Gastrocnemius medialis (tissue), 4 donors: ENCODE data around the gene EFNA5.

ENCODE experiments used
- CTCF ChIP-seq, 5 experiments: fragments of 450-650 bp in 3 of 5; fragments of 200-600 bp in 2 of 5; sonication (generic) in 2 of 5; IDR thresholded peaks in 4 of 5; conservative IDR thresholded peaks in 1 of 5; 1 replicate in 4 of 5; 2 replicates in 1 of 5; pipeline ENCODE4 v1.5.1; 2016 to 2019; ENCODE audit warnings: antibody characterized with exemption in 5 of 5, mild to moderate bottlenecking in 3 of 5, moderate library complexity in 3 of 5
- POLR2A ChIP-seq, 2 donors: fragments of 450-650 bp; IDR thresholded peaks; one replicate each; pipeline ENCODE4 v1.6.1; 2017; ENCODE audit warnings: antibody characterized with exemption in 2 of 2, mild to moderate bottlenecking in 2 of 2, moderate library complexity in 2 of 2

GRCh38 chr5:107447587-107447986 is 223.2 kb downstream of the EFNA5 start:
- TF ChIP-seq CTCF (IDR thresholded peaks at IDR 0.05 in 4 of 5, conservative IDR thresholded peaks at IDR 0.05 in 1 of 5), result no peak
- TF ChIP-seq POLR2A (IDR thresholded peaks at IDR 0.05), result no peak
